GM12878 (cell line): Measurements from ENCODE around the gene NAV1. TPM values are rescaled to one million over a fixed set of nuclear protein-coding genes. Genes with fewer than 3 reads are reported as not detected.

Experiments
- ATAC-seq: fragments of 200-7000 bp; cut with Tn5 transposase; 3 replicates; pipeline ENCODE4 v1.9.1; 2020; ENCODE audit warnings: mild to moderate bottlenecking, moderate library complexity
- BruUV-seq: library from RNA; stranded (reverse); fragments of 400-500 nt; replicated peaks from 2 replicates; lab custom pipeline; 2021; lab: Mats Ljungman, UMichigan
- CTCF ChIA-PET: fragments of 300-600 bp; sonication (Branson Sonifier 250); formaldehyde crosslinking; extraction: SDS; loops from one replicate; lab custom pipeline; 2021; ENCODE audit warnings: inconsistent platforms; lab: Yijun Ruan, JAX
- POLR2A ChIA-PET: fragments of 350-600 bp; formaldehyde crosslinking; extraction: SDS; loops from one replicate; lab custom pipeline; 2021; ENCODE audit warnings: inconsistent platforms; lab: Charles Lee
- RAD21 ChIA-PET: fragments of 300-600 bp; sonication (Branson Sonifier 250); formaldehyde crosslinking; loops from one replicate; lab custom pipeline; 2023; ENCODE audit warnings: antibody characterized with exemption; ENCODE audit not compliant: unreplicated experiment; lab: Charles Lee
- SMC1A ChIA-PET: fragments of 300-600 bp; sonication (Branson Sonifier 250); formaldehyde crosslinking; loops from one replicate; lab custom pipeline; 2023; ENCODE audit not compliant: unreplicated experiment, uncharacterized antibody; lab: Charles Lee
- DNase-seq: peaks from one replicate; pipeline ENCODE4 v3.0.0-alpha.2; 2011; ENCODE audit warnings: low read depth, low spot score
- FAIRE-seq: peaks from 3 replicates; lab custom pipeline; 2011; peaks lifted over from hg19 to GRCh38; lab: Jason Lieb, UNC
- H2AFZ ChIP-seq: 2 replicates; pipeline ENCODE4 v1.6.0; 2011; ENCODE audit warnings: low read depth, low read length, control low read depth; ENCODE audit not compliant: control insufficient read depth
- H3K27ac ChIP-seq: 2 replicates; pipeline ENCODE4 v1.5.1; 2011; ENCODE audit warnings: control low read depth; ENCODE audit not compliant: control insufficient read depth, insufficient read depth
- H3K27me3 ChIP-seq, 2 experiments: replicated peaks in 1 of 2; 2 replicates each; pipeline versions ENCODE4 v1.6.0 to v1.6.1; 2011; ENCODE audit warnings: low read length in 1 of 2; ENCODE audit not compliant: control insufficient read depth in 2 of 2, insufficient read depth in 2 of 2
- H3K36me3 ChIP-seq, 2 experiments: 2 replicates each; pipeline ENCODE4 v1.5.1; 2011; ENCODE audit warnings: low read length in 1 of 2; ENCODE audit not compliant: control insufficient read depth in 2 of 2, insufficient read depth in 2 of 2
- H3K4me1 ChIP-seq: 2 replicates; pipeline ENCODE4 v1.6.1; 2011; ENCODE audit warnings: mild to moderate bottlenecking, low read length, moderate library complexity, mixed read lengths; ENCODE audit not compliant: control insufficient read depth, insufficient read depth
- H3K4me2 ChIP-seq: 2 replicates; pipeline ENCODE4 v1.6.0; 2011; ENCODE audit warnings: control low read depth; ENCODE audit not compliant: control insufficient read depth, insufficient read depth
- H3K4me3 ChIP-seq: fragments of 200-600 bp; sonication (generic); 2 replicates; pipeline ENCODE4 v1.5.1; 2016
- H3K79me2 ChIP-seq: 2 replicates; pipeline ENCODE4 v1.6.0; 2011; ENCODE audit warnings: low read length; ENCODE audit not compliant: control insufficient read depth, insufficient read depth
- H3K9ac ChIP-seq: 2 replicates; pipeline ENCODE4 v1.8.0; 2011; ENCODE audit warnings: low read length, control low read depth, mixed read lengths; ENCODE audit not compliant: control insufficient read depth, insufficient read depth
- H3K9me3 ChIP-seq: replicated peaks from 3 replicates; pipeline ENCODE4 v1.5.1; 2011; ENCODE audit warnings: mild to moderate bottlenecking, low read length; ENCODE audit not compliant: control insufficient read depth, insufficient read depth
- H4K20me1 ChIP-seq: 2 replicates; pipeline ENCODE4 v1.6.0; 2011; ENCODE audit not compliant: control insufficient read depth, insufficient read depth
- EP300 ChIP-seq, 2 experiments: fragments of 150-350 bp in 1 of 2; IDR thresholded peaks; 2 replicates each; pipeline ENCODE4 v1.6.1; 2011 to 2012; ENCODE audit warnings: low read depth in 2 of 2, low read length in 2 of 2, borderline replicate concordance in 1 of 2, improper control_type of control experiment in 1 of 2, inconsistent platforms in 1 of 2; ENCODE audit not compliant: control insufficient read depth in 1 of 2
- MTA2 ChIP-seq: fragments of 450-650 bp; IDR thresholded peaks from 2 replicates; pipeline ENCODE4 v1.6.1; 2016; ENCODE audit warnings: low read depth, mild to moderate bottlenecking, moderate library complexity
- MYC ChIP-seq: IDR thresholded peaks from 2 replicates; pipeline ENCODE4 v1.6.1; 2011; ENCODE audit warnings: mild to moderate bottlenecking, low read length, moderate library complexity, inconsistent platforms; ENCODE audit not compliant: insufficient read depth, insufficient replicate concordance, insufficient read length, severe bottlenecking
- NFXL1 ChIP-seq: fragments of 450-650 bp; IDR thresholded peaks from 2 replicates; pipeline ENCODE4 v1.6.1; 2017; ENCODE audit warnings: antibody characterized with exemption, mild to moderate bottlenecking, borderline replicate concordance
- SKIL ChIP-seq: fragments of 450-650 bp; IDR thresholded peaks from 2 replicates; pipeline ENCODE4 v1.6.1; 2017; ENCODE audit warnings: mild to moderate bottlenecking, low read depth, inconsistent platforms; ENCODE audit not compliant: poor library complexity, severe bottlenecking
- SREBF1 ChIP-seq: IDR thresholded peaks from 2 replicates; pipeline ENCODE4 v1.6.1; 2012; ENCODE audit warnings: mild to moderate bottlenecking, low read length
- SRF ChIP-seq, 2 experiments: IDR thresholded peaks; 2 replicates each; pipeline ENCODE4 v1.6.1; 2011; ENCODE audit warnings: low read depth in 2 of 2, low read length in 2 of 2, mild to moderate bottlenecking in 1 of 2, moderate library complexity in 1 of 2
- STAT1 ChIP-seq: fragments of 450-650 bp; conservative IDR thresholded peaks from 2 replicates; pipeline ENCODE4 v1.6.1; 2014; ENCODE audit warnings: antibody characterized with exemption, mild to moderate bottlenecking
- TAF1 ChIP-seq: IDR thresholded peaks from 2 replicates; pipeline ENCODE4 v1.6.1; 2011; ENCODE audit warnings: mild to moderate bottlenecking, low read depth, low read length, borderline replicate concordance
- ZBTB4 ChIP-seq: fragments of 450-650 bp; formaldehyde crosslinking; IDR thresholded peaks from 2 replicates; pipeline ENCODE4 v1.4.0; 2022; ENCODE audit warnings: mild to moderate bottlenecking, moderate library complexity
- ZNF592 ChIP-seq: fragments of 450-650 bp; IDR thresholded peaks from 2 replicates; pipeline ENCODE4 v1.6.1; 2017; ENCODE audit warnings: mild to moderate bottlenecking, moderate library complexity
- WGBS: methylation state at CpG from one replicate; pipeline ENCODE4 v1.1.6; 2016; ENCODE audit warnings: low lambda C conversion rate; ENCODE audit not compliant: insufficient replicate concordance, insufficient coverage; ENCODE audit errors: missing lambda C conversion rate; 5-methylcytosine and 5-hydroxymethylcytosine counted together
- in situ Hi-C: fragments of 300-500 bp; cut with MboI; formaldehyde crosslinking; loops from 9 replicates; pipeline ENCODE4 v1.14.3; 2018; ENCODE audit warnings: mixed read lengths
- intact Hi-C: fragments of 100-400 bp; cut with micrococcal nuclease; formaldehyde crosslinking; loops from one replicate; pipeline ENCODE4 v1.14.2; 2022; ENCODE audit not compliant: unreplicated experiment
- polyA plus RNA-seq, 11 experiments: library from polyadenylated mRNA; depleted of rRNA in 4 of 11; unstranded in 6 of 11; stranded (reverse) in 5 of 11; fragments of >200 nt; fragmentation: Nextera tagmentation in 4 of 11; fragmentation: Illumina TruSeq in 1 of 11; extraction: Ambion mirVana in 4 of 11; extraction: Trizol in 1 of 11; gene quantifications; 1 replicate in 1 of 11; 2 replicates in 10 of 11; pipeline versions ENCODE4 v1.2.1 to v1.2.3, GENCODE V29; 2011 to 2016; ENCODE audit warnings: inconsistent platforms in 2 of 11, missing spikeins in 2 of 11, low read depth in 1 of 11
- total RNA-seq, 4 experiments: library from RNA; depleted of rRNA in 3 of 4; stranded (reverse); fragments of >200 nt in 3 of 4; fragmentation: Illumina TruSeq in 1 of 4; extraction: Trizol in 1 of 4; gene quantifications; 2 replicates each; pipeline versions ENCODE4 v1.2.1 to v1.2.3, GENCODE V29; 2013 to 2021

The NAV1 gene
- total and polyA plus RNA-seq, 10 of the 15 experiments (the other 5 are each of a cell fraction or from before 2014, with no cell fraction given): 0.04 to 1.3 (median 0.36) TPM

GRCh38 chr1:201565024-201565730 lies 26.2 kb downstream of the NAV1 start:
- H3K9ac ChIP-seq: no peak overlapping the region
- ATAC-seq (no peak), FAIRE-seq (no peak), DNase-seq (no peak)
- ChIA-PET CTCF (no interaction called here), SMC1A (no interaction called here), POLR2A (no interaction called here), RAD21 (interaction anchor here (0.7 kb wide), 1 partner anchor 96 kb away, joined by 3 read pairs; no protein-coding TSS in a partner anchor)
- H3K9me3 ChIP-seq: no peaks in the 10 kb centered on the region
- H4K20me1 ChIP-seq: no peaks in the 10 kb centered on the region
- TF ChIP-seq MYC (no peak), NFXL1 (no peak), TAF1 (no peak), SRF (IDR thresholded peaks at IDR 0.05; ENCODE audit: low read depth in 2 of 2, low read length in 2 of 2) (no peak), STAT1 (no peak), EP300 (IDR thresholded peaks at IDR 0.05; ENCODE audit: borderline replicate concordance in 1 of 2, control insufficient read depth in 1 of 2, low read depth in 2 of 2, low read length in 2 of 2) (no peak), SKIL (no peak), SREBF1 (no peak), ZBTB4 (CRISPR knock-in tag) (no peak), MTA2 (no peak), ZNF592 (no peak)
- intact Hi-C loops (no loop called here), in situ Hi-C loops (loop anchor here (10.0 kb wide), 1 partner anchor 220 kb away; no protein-coding TSS in a partner anchor)
- no peak overlapping the region for H3K4me3 ChIP-seq
- H3K79me2 ChIP-seq: no peaks in the 10 kb centered on the region
- no peak overlapping the region for H3K4me2 ChIP-seq
- H3K27me3 ChIP-seq: no peaks in the 10 kb centered on the region; a peak in 1 of 4 replicates
- H3K4me1 ChIP-seq: no peaks in the 10 kb centered on the region
- H3K27ac ChIP-seq: no peak overlapping the region
- WGBS: 34% methylated on average over 12 of the region's 12 CpGs
- H2AFZ ChIP-seq: no peak overlapping the region
- H3K36me3 ChIP-seq: no peaks in the 10 kb centered on the region
- no TSS peak for BruUV-seq
